ACC112 (cell line): ENCODE results near the gene UBE2I.
"Not testable (repeated sequence)": the region's sequence is repeated elsewhere in the genome, so short reads cannot be mapped to it uniquely, and the experiment has no call there.

Experiments
- H2AFZ ChIP-seq: fragments of 200-600 bp; sonication (generic); one replicate; pipeline ENCODE4 v1.6.0; 2017; ENCODE audit warnings: antibody characterized with exemption, low read length; ENCODE audit not compliant: unreplicated experiment
- H3K27ac ChIP-seq: fragments of 200-600 bp; sonication (generic); 2 replicates; pipeline ENCODE4 v1.5.1; 2014; ENCODE audit warnings: low read depth, mild to moderate bottlenecking, antibody characterized with exemption, low read length, moderate library complexity
- H3K27me3 ChIP-seq: fragments of 200-600 bp; sonication (generic); 2 replicates; pipeline ENCODE4 v1.6.1; 2014; ENCODE audit warnings: mild to moderate bottlenecking, antibody characterized with exemption, low read length, moderate library complexity, mixed read lengths; ENCODE audit not compliant: insufficient read depth
- H3K36me3 ChIP-seq: fragments of 200-600 bp; sonication (generic); 2 replicates; pipeline ENCODE4 v1.6.1; 2016; ENCODE audit warnings: mild to moderate bottlenecking, antibody characterized with exemption, low read length, moderate library complexity, mixed read lengths; ENCODE audit not compliant: insufficient read depth
- H3K4me1 ChIP-seq: fragments of 200-600 bp; sonication (generic); one replicate; pipeline ENCODE4 v1.6.1; 2016; ENCODE audit warnings: low read length, mixed read lengths; ENCODE audit not compliant: insufficient read depth, unreplicated experiment, control insufficient read depth
- H3K4me3 ChIP-seq: fragments of 200-600 bp; sonication (generic); 2 replicates; pipeline ENCODE4 v1.5.1; 2014; ENCODE audit warnings: mild to moderate bottlenecking, low read depth, low read length
- H3K79me2 ChIP-seq: fragments of 200-600 bp; sonication (generic); one replicate; pipeline ENCODE4 v1.6.0; 2016; ENCODE audit warnings: low read length; ENCODE audit not compliant: control insufficient read depth, unreplicated experiment, insufficient read depth

Gene UBE2I

GRCh38 chr16:1323296-1324239 is 14.1 kb downstream of the UBE2I start:
- no peak overlapping the region for H3K27ac ChIP-seq
- peaks cover 17% of the 10 kb centered on the region; the same call in 1 of the 2 replicates for H3K36me3 ChIP-seq
- H2AFZ ChIP-seq, result no peak overlapping the region
- no peaks in the 10 kb centered on the region for H3K4me1 ChIP-seq
- H3K27me3 ChIP-seq, result no peaks in the 10 kb centered on the region
- no peak overlapping the region for H3K4me3 ChIP-seq
- peaks cover 3% of the 10 kb centered on the region for H3K79me2 ChIP-seq

DNA sequence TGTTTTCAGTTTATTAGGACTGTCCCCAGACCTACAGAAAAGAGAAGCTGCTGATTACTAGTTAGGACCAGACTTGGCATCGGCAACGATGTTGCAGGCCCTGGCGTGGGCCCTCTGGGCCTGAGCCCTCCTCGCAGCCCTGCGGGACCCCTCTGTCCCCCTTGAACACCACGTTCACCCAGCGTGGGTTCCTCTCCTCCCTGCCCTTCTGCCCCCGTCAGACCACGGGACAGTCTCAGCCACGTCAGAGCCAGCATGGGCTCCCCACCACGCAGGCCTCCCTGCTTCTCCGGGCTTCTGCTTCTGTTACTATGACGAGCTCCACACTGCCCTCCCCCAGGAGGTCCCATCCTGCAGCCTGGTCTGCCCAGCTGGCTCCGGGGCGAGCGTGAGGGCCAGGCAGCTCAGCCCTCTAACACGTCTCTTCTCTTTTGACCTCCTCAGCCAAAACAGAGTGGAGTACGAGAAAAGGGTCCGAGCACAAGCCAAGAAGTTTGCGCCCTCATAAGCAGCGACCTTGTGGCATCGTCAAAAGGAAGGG is 14.9 kb downstream of the UBE2I start:
- Histone ChIP-seq H2AFZ (no peak overlapping the region), H3K27me3 (no peaks in the 10 kb centered on the region), H3K79me2 (peaks cover under 1% of the 10 kb centered on the region), H3K27ac (no peak overlapping the region), H3K4me1 (no peaks in the 10 kb centered on the region), H3K4me3 (no peak overlapping the region), H3K36me3 (peaks cover 11% of the 10 kb centered on the region; the same call in 1 of the 2 replicates)

DNA sequence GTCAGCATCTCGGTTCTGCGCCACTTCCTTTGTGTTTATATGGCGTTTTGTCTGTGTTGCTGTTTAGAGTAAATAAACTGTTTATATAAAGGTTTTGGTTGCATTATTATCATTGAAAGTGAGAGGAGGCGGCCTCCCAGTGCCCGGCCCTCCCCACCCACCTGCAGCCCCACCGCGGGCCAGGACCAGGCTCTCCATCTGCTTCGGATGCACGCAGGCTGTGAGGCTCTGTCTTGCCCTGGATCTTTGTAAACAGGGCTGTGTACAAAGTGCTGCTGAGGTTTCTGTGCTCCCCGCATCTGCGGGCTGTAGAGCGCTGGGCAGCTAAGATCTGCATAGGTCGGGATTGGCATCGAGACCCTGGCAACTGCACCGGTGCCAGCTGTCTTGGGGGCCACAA is 15.8 kb downstream of the UBE2I start:
- Histone ChIP-seq H3K36me3 (peaks cover 2% of the 10 kb centered on the region; the same call in 1 of the 2 replicates), H3K79me2 (no peaks in the 10 kb centered on the region), H3K27ac (no peak overlapping the region), H3K4me3 (no peak overlapping the region), H2AFZ (no peak overlapping the region), H3K4me1 (no peaks in the 10 kb centered on the region), H3K27me3 (no peaks in the 10 kb centered on the region)

DNA sequence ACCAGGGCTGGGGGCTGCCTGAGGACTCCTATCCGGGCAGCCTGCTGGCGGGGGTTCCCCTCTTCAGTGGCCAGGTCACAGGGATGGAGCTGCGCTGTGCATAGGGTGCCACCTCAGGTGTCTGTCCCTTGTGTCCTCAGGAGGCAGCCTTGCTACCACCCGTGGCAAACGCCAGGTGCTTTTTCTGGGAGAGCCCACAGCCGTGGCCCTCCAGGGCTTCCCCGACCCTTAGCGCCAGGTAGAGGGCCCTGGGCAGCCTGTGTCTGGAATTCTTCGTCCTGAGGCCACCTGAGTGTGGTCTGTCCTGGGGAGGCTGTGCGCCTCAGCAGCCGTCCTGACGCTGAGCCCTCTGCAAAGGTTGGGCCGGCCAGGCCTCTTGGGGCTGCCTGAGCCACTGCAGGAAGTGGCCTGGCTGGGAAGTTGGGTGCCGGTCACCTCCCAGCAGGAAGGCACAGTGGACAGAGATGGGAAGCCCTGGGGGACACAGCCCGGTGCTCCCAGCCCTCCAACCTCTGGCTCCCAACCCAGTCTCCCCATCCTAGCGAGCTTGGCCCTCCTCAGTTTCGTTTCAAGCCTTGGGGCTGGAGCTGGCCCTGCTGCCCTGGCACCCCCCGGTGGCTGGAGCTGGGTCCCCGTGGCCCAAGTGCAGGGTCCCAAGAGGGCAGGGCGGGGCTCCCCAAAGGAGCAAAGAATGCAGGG is 16.4 kb downstream of the UBE2I start:
- Histone ChIP-seq H3K4me3 (no peak overlapping the region), H2AFZ (no peak overlapping the region), H3K79me2 (no peaks in the 10 kb centered on the region), H3K36me3 (no peaks in the 10 kb centered on the region; the same call in 1 of the 2 replicates), H3K27me3 (peaks cover 4% of the 10 kb centered on the region; the same call in 1 of the 2 replicates), H3K4me1 (no peaks in the 10 kb centered on the region), H3K27ac (no peak overlapping the region)

- Histone ChIP-seq H3K27ac (no peak overlapping the region), H3K79me2 (no peaks in the 10 kb centered on the region), H3K4me1 (peaks cover 2% of the 10 kb centered on the region), H3K36me3 (no peaks in the 10 kb centered on the region), H3K27me3 (peaks cover 9% of the 10 kb centered on the region; the same call in 1 of the 2 replicates), H3K4me3 (no peak overlapping the region), H2AFZ (no peak overlapping the region)
Measured at GRCh38 chr16:1326391-1326790, 17.0 kb downstream of the UBE2I start.

DNA sequence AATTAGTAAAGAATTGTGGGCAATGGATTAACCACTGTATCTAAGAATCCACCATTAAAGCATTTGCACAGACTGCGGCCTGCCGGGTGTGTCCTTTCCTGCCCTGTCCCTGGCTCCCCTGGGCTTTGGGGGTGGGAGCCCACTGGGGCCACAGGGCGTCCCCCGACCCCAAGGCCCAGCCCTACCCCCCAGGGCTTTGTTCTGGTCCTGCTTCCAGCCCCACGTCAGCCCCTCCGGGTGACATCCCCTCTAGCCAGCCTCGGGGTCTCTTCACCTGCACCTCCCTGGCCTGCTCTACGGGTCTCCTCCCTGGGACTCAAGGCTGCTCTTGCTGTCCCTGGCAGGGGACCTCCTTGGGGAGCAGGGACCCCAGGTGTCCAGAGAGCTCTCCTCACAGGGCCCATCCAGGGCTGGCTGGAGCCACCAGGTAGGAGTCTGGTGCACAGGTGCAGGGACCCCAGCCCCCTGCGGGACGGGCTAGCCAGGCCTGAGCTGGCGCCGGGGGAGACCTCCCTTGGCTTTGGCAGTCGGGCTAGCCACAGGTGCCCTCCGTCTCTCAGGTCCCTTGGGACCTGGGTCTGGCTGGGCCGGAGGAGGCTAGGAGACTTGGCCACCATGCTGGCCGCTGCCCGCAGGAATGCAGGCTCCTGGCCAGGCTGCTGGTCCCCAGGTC is 17.6 kb downstream of the UBE2I start:
- Histone ChIP-seq H3K27ac (no peak overlapping the region), H2AFZ (no peak overlapping the region), H3K79me2 (no peaks in the 10 kb centered on the region), H3K36me3 (no peaks in the 10 kb centered on the region), H3K27me3 (peaks cover 15% of the 10 kb centered on the region), H3K4me3 (no peak overlapping the region), H3K4me1 (peaks cover 9% of the 10 kb centered on the region)

DNA sequence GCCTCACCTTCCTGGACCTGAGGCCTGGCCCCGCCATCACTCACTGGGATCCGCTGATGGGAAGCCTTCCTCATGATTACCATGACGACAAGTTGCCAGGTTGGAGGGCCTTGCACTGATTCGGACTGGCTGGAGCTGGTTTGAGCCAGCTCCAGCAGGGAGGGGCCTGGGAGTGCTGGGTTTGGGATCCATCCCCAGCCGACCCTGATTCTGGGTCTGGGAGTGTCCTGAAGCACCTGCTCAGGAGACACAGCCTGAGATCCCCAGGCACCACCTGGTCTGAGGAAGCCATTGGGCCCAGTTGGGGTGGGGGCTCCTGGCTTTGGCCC is 18.1 kb downstream of the UBE2I start:
- Histone ChIP-seq H3K79me2 (no peaks in the 10 kb centered on the region), H3K4me3 (no peak overlapping the region), H3K36me3 (no peaks in the 10 kb centered on the region), H3K27me3 (peaks cover 20% of the 10 kb centered on the region), H3K4me1 (peaks cover 11% of the 10 kb centered on the region), H3K27ac (no peak overlapping the region), H2AFZ (no peak overlapping the region)

DNA sequence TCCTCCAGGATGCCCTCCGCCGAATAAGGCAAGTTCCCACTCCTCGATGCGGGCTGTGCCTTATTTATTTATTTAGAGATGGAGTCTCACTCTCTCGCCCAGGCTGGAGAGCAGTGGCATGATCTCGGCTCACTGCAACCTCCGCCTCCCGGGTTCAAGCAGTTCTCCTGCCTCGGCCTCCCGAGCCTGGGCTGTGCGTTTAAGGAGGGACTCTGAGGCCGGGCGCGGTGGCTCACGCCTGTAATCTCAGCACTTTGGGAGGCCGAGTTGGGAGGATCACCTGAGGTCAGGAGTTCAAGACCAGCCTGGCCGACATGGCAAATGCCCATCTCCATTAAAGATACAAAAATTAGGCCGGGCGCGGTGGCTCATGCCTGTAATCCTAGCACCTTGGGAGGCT is 18.7 kb downstream of the UBE2I start:
- not testable (repeated sequence) for H3K4me3 ChIP-seq, H3K36me3 ChIP-seq, H2AFZ ChIP-seq, H3K27ac ChIP-seq, H3K79me2 ChIP-seq
- H3K4me1 ChIP-seq, result peaks cover 11% of the 10 kb centered on the region
- H3K27me3 ChIP-seq, result peaks cover 25% of the 10 kb centered on the region

DNA sequence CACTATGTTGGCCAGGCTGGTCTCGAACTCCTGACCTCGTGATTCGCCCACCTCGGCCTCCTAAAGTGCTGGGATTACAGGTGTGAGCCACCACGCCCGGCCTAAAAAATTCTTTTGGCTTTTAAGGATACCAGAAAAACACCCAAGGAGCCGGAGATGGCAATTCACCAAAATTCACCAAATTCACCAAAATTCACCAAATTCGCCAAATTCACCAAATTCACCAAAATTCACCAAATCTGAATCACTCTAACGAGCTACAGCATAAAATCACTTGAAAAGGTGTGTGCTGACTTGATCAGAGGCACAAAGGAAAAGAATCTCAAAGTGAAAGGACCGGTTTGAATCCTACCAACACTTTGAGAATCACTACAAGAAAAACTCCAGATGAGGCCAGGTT is 19.5 kb downstream of the UBE2I start:
- not testable (repeated sequence) for H3K4me3 ChIP-seq, H2AFZ ChIP-seq, H3K36me3 ChIP-seq, H3K27ac ChIP-seq, H3K79me2 ChIP-seq
- H3K4me1 ChIP-seq, result peaks cover 11% of the 10 kb centered on the region
- peaks cover 33% of the 10 kb centered on the region for H3K27me3 ChIP-seq

- H3K27ac ChIP-seq, result no peak overlapping the region
- no peaks in the 10 kb centered on the region for H3K36me3 ChIP-seq
- H3K79me2 ChIP-seq, result no peaks in the 10 kb centered on the region
- H3K4me1 ChIP-seq, result peaks cover 11% of the 10 kb centered on the region
- no peak overlapping the region for H3K4me3 ChIP-seq
- H2AFZ ChIP-seq, result no peak overlapping the region
- peaks cover 47% of the 10 kb centered on the region for H3K27me3 ChIP-seq
Measured at GRCh38 chr16:1330260-1330914, 21.0 kb downstream of the UBE2I start.
